HG03064 (cell line): Measurements from ENCODE around the gene VCAN.

Experiments used
- ATAC-seq: cut with Tn5 transposase; IDR thresholded peaks from one replicate; pipeline ENCODE4 v1.9.1; 2021; ENCODE audit warnings: low read depth; ENCODE audit not compliant: unreplicated experiment

VCAN gene

DNA sequence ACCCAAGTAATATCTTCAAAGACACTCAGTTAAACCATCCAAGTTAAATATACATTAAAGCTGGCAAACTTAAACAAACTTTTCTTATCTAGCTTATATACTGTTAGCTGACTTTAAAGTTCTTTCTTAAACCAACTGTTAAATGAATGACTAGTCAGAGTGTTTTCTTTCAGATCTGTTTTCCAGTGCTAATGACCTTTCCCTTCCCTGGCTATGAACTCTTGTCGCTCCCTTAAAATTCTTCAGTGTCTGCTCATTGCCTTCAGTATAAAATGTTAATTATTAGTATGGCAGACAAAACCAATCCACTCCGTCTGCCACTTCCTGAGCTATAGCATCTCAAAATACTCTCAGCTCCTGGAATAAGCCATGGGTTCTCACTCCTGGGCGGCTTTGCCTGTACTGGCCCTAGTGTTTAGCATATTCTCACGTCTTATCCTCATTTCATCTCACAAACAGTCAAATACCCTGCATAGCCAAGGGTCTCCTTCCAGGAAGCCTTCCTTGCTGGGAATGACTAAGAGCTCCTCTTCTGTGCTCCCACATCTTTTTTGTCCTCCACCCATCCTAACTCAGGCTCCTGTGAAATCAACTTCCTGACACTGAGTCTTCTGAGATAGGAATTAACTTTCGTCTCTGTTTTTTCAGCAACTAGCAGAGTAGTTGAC, 87.7 kb downstream of the VCAN start:
- ATAC-seq = no peak

DNA sequence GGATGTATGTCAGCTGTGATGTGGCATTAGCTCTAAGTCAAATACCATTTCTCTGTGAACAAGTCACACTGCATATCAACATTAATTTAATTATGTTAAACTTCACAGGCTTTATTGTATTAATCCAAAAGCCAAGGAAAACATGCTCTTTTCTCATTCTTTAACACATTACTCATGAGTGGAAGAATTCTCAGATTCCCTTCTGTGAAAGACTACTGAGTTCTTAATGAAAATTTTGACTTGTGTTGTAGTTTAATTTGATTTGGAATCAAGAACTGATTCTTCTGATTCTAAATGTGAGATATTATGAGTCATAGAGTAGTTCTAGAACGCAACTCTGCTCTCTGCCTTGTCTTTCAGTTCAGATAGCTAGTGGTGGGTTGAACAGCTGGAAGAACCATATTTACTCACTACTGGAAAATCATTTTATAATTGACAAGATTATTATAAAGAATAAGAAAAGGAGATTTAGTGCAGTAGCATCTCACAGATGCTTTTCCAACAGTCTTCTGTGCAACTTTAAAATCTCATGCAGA, 90.6 kb downstream of the VCAN start:
- ATAC-seq = no peak

DNA sequence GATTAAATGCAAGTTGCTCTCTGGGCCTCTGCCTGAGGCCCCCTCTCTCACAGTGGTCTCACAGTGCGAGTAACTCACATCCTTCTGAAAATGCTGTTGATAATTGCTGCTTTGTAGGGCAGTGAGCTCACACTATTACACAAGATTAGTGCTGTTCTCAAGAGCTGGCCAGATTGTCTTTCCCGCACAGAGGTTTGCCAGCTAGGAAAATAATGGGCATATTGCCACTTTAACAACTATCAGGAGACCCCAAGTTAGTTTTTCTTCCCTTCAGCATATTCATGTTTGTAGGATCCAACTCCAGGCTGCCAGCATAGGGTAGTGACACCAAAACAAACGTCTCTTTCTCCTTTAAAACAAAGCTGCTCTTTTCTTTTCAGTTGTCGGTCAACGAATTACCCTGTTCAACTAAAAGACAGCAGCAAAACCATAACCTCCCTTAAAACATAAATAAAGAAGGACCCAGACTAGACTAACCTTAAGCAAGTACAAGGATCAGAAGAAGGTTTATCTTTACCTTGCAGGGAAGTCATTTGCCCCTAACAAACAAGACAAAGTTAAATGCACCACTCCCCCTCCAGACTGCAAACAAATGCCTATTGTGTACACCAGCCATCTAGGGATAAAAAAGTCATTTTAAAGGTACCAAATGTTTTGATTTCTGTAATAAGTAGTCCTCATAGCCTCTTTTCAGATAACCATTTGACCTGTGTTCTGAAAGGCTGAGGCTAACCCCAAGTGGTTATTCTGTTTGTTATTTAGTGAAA, 91.4 kb downstream of the VCAN start:
- ATAC-seq = no peak

DNA sequence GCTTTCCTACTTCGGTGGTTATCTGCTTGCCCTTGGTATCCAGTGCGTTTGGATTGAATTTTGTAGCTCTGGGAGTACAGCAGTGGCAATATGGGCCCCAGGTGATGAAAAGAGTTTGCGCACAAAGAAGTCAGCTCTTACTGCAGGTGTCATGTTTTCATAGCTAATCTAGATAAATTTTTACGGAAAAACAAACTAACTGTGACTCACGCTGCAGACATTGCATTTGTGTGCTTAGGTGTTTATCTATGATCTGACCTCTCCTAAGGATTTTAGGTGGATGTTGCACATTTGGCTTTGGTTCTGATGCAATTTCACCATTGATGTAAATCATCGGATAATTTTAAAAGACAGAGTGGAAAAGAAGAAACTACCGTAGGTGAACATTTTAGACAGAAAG, 92.1 kb downstream of the VCAN start:
- ATAC-seq = no peak

DNA sequence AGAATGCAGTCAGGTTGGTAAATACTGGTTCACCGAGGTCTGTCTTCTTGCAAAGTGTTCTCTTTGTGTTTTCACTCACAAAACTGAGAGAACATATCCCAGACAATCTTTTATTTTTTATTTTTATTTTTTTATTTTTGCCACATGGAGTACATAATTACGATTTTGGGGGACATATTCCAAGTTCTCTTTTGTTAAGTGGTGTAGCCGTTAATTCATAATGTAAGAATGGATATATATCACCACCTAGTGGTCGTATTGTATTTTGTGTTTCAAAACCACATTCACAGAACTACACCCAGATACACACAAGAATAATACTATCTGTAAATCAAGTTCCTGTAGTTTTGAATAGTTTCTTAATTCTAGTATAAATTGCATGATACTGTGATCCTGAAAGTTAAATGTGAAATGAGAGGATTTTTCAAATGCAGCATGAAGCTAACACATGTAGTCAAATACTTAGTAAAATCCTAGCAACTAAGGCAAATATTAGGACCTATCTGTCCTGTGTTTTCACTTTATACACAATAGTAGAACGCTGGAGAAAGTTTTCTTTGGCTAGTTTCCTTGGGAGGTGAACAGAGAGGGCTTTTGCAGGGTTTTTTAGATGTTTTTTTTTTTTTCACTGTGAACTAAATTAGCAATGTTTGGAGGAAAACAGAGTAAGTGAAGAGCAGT, 92.7 kb downstream of the VCAN start:
- peak; percentile 56 for ATAC-seq

DNA sequence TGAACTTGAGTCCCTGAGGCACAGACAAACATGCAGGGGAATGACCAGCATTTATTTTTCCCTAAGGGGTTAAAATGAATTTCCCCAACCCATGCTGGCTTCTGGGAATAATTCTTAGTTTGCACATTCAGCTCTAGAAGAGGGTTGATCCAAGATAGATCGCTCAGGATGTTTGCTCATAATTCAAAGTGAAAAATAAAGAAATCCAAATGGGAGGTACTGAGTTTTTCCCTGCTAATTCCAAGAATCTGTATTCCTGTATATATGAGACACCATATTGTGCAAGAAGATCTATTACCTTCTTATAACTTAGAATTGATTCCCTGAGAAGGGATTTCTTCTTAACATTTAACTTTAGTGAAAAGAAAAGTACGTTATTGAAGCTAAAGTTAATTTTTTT, 96.2 kb downstream of the VCAN start:
- no peak for ATAC-seq

DNA sequence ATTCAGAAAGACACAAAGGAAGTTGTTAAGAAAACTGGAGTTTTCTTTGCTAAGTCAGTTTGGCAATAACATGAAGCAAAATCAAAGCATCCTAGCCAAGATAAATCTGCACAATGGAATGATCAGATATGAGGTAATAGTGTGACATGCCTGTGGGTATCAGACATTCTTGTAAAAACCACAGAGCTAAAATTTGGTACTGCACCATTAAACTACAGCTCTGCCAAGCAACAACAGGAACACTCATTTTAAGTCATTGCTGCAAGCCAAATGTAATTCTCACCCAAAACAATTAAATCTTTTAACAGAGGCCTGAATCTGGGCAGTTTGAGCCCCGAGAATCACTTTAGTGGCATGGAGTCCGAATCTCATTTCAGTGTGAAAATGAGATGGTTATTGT, 96.6 kb downstream of the VCAN start:
- no peak for ATAC-seq

DNA sequence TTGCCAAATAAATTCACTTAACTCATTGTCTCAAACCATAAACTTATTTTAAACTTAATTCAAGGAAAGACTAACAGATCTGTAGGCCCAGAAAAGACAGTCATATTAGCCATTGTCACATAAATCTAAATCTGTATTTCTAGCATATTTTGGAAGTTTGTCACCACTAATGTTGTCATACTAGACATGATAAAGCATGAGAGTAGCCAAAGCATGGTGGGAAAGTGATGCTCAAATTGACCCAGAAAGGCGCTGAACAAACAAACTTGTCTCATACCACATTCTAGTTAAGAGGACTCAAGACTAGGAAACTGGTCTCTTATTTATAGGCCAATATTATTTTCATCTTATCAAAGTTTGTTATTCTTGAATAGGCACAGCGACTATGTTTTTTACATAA, 99.4 kb downstream of the VCAN start:
- no peak for ATAC-seq

DNA sequence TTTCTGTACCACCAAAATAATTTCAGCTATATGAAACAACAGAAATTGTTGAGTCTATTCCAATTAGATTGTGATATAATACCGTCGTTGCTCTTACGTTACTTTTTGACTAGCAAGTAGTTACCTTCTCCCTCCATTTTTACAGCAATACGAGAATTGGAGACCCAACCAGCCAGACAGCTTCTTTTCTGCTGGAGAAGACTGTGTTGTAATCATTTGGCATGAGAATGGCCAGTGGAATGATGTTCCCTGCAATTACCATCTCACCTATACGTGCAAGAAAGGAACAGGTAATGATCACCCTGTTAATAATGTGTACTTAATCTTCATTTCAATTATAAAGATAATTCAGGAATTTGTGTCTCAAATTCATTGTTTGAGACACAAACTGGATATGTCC, 100.7 kb downstream of the VCAN start:
- ATAC-seq = no peak

DNA sequence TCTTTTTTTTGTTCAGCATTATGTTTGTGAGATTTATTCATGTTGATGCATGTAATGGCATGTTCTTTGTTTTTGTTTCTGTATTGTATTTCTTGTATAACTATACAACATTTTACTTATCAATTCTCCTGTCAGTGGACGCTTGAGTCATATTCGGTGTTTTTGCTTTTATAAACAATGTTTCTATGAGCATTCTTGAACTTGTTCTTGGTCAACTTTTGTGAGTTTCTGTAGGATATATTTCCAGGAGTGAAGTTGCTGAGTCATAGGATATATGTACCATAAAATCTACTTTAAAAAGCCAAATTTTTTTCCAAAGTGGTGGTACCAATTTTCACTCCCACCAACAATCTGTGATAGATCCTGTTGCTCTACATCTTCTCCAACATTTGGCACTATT, 104.8 kb downstream of the VCAN start:
- no peak for ATAC-seq

DNA sequence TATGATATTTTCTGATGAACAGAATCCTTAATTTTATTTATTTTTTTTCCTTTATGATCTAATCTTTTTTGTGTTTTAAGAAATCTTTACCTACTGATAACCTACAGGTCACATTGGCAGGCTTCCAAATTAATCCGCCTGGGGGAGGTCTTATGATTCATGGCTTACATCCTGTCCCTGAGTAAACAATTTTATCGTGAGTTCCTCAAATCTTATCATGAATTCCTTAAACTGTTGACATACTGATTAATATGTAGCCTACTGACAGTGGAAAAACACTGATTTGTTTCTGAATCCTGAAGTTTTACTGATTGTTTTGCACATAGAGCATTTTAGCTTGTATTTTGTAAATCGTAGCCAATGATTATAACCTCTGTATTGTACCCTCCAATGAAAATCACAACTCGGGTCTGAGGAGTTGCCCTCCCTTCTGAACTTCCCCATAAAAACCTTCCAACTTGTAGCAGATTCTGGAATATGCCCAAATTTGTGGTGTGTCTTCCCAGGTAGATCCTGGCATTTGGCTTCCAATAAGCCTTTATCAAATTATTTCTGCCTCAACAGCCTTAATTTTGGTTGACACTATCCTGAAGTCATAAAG, 105.6 kb downstream of the VCAN start:
- ATAC-seq = no peak

DNA sequence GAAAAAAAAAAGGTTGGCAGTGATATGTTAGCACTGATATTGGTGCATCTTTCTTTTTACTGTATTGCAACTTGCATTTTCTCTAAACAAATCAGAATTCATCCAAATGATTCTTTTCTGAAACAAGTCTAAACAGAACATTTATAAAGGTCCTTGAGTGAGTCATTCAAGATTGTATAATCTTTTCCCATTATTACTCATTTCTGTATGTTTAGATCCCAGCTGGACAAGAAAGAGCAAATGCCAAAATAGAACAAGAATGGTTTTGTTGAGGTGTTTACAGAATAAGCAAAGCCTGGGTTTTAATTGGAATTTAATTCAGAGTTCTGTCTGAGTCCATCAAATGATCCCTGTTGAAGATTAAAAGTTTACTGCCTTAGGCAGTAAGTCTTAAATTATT, 112.3 kb downstream of the VCAN start:
- no peak for ATAC-seq

DNA sequence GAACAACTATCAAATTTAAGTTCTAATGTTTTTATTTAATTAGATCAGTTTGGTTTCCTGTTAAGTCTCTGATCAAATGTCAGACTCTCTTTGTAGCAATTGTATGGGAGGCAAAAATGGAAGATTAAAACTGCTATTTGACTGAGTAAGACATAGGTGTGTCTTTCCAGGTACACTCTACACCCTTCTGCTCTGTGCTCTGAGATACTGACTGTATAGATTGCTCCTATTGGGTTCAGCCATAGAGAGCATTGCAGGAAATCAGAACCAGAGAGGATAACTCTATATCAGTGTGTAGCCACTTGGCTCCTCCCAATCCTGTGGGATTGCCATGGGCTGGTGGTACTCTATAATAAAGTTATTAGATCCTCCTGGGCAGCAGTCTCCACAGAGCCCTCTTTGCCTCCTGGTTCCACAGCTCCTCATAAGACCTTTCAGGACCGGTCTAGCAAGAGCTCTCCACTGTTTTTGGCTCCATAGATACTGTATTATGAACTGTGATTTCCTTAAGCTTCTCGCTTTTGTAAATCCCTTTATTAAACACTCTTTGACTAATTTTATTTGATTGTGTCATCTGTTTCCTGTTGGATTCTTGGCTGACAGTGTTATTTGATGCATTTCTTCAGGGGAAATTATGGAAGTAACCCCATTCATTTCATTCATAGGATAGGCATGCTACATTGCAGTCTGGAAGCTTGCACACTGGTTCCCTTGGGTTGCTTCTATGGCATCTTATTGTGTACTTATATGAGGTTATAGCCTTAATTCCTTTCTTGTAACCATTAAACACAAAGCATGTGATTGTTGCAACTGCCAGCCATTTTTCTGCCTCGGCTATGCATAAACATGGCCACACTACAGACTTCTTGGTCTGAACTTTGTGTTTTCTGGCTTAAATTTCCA, 115.6 kb downstream of the VCAN start:
- ATAC-seq = no peak

DNA sequence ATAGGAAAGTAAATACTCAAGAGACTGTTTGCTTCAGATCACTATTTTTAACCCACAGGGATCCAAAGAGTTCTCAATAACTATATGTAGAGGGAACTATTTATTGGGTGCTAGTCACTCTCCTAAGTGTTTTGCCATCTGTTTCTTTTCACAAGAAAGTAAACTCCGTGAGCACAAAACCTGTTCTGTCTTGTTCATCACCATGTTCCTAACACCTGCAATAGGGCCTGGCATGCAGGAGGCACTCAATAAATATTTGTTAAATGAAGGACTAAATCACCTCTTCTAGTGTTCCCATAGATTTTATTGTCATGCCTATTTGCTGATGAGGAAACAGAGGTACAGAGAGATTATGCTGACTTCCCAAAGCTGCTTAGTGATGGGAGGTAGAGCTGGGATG, 118.2 kb downstream of the VCAN start:
- ATAC-seq = no peak

DNA sequence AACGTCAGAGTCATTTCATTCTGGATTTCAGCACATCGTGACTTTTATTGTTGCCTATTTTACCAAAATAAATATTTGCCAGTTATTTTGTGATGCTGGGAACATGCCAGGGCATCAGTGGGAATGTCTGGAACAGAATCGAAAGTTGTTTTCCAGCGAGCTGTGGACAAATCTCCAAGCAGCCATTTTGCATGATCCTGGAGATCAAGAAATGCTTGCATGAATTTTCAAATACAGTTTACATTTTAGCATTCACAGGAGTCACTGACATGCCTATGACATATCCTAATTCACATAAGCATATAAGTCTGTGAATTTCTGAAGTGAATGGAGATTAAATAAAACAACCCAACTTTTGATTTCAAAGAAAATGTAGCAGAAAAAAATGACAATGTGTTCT, 119.4 kb downstream of the VCAN start:
- no peak for ATAC-seq

DNA sequence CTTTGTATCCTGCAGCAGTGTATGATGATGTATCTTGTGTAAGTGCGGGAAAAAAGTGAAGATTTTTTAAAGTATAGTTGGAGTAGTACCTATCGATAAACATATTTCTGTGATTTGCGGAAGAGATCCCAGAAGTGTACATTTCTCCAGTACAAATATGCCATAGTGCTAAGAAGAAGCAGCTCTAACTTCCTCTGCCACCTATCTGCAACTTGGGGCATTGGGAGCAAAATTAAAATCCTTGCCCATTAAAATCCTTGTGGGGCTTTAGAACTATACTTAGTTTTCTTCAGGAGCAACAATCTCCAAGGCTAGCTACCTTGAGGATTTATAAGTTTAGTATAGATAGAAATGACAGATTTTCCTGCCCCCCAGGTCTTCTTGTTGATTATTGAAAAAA, 123.7 kb downstream of the VCAN start:
- ATAC-seq = no peak

DNA sequence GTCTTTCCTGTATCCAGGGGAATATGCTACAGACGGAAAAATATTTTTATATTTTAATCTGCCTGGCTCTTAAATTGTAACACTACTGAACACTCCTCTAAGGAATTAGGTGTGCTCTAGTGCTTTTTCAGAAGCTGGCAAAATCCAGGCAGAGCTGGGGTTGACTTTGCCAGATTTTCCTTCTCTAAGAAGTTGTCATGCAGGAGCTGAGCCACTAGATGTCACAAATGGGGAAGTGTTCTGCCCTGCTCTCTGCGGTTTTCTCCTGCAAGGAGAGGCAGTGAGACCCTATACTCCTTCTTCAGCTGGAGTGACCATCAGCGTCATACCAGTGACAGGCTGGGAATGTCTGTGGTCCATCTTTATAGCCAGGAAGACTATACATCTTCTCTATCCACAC, 136.6 kb downstream of the VCAN start:
- ATAC-seq = no peak

DNA sequence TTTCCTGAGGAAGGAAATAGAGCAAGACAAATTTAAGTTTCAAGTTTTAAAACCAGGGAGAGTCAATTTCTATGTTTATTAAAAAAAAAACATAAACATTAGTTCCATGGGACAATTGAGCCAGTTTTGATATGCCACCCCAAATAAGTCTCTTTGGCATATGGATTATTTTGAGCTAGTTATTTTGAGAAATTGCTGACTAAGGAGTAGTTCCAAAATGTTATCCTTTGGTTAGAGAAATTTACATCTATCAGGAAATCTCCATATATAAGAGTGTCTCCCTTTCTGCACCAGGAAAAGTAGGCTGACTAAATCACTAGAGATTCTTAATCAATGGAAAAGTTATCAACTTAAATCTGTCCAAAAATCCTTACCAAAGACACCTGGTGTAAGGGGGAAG, 143.3 kb downstream of the VCAN start:
- ATAC-seq = no peak

DNA sequence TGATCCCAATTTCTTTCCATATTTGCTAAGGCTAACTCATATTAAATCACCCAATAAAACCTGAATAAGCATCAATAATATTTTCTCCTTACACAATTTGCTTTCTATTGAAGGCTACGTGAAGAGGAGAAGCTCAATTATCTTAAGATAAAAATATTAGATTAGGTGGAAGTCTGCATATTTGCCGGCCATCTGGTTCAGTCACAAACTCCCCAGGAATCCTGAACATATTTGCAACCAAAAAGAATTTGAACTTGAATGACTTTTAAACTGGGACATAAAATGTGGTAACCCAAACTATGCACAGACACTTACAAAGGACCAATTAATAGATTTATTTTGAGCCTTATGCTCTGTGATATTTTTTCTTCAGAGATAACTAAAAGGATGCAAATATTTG, 156.8 kb downstream of the VCAN start:
- no peak for ATAC-seq
